IMR-90 (cell line): ENCODE results near the gene SLC10A6. TPM values are rescaled to one million over a fixed set of nuclear protein-coding genes. Genes with fewer than 3 reads are reported as not detected.

Experiments used
- ATAC-seq: fragments of 200-7000 bp; cut with Tn5 transposase; 2 replicates; pipeline ENCODE4 v1.9.1; 2020; ENCODE audit warnings: low read depth, mild to moderate bottlenecking, moderate library complexity
- BruUV-seq: library from RNA; stranded (reverse); fragments of 400-500 nt; replicated peaks from 2 replicates; lab custom pipeline; 2021; lab: Mats Ljungman, UMichigan
- CTCF ChIA-PET: fragments of 300-600 bp; formaldehyde crosslinking; extraction: SDS; loops from one replicate; lab custom pipeline; 2021; ENCODE audit warnings: antibody characterized with exemption; lab: Yijun Ruan, JAX
- POLR2A ChIA-PET: fragments of 300-600 bp; sonication (Branson Sonifier 250); formaldehyde crosslinking; loops from one replicate; lab custom pipeline; 2022; ENCODE audit warnings: antibody characterized with exemption; ENCODE audit not compliant: unreplicated experiment; lab: Charles Lee
- DNase-seq: peaks from one replicate; pipeline ENCODE4 v3.0.0; 2013
- H2AFZ ChIP-seq: replicated peaks from 2 replicates; pipeline ENCODE3; 2013; ENCODE audit warnings: low read length, mild to moderate bottlenecking; ENCODE audit not compliant: poor library complexity
- H2AK5ac ChIP-seq: 2 replicates; pipeline ENCODE4 v1.6.1; 2013; ENCODE audit warnings: low read depth, low read length, inconsistent platforms
- H2AK9ac ChIP-seq: replicated peaks from 2 replicates; pipeline ENCODE3; 2013; ENCODE audit warnings: mild to moderate bottlenecking, low read depth, low read length, moderate library complexity; ENCODE audit not compliant: poor library complexity
- H2BK120ac ChIP-seq: 2 replicates; pipeline ENCODE4 v1.6.1; 2013; ENCODE audit warnings: low read depth, low read length, inconsistent platforms
- H2BK15ac ChIP-seq: 3 replicates; pipeline ENCODE4 v1.6.1; 2013; ENCODE audit warnings: low read depth, low read length, inconsistent platforms
- H2BK20ac ChIP-seq: 2 replicates; pipeline ENCODE4 v1.6.1; 2013; ENCODE audit warnings: low read depth, mild to moderate bottlenecking, inconsistent platforms, low read length, moderate library complexity
- H2BK5ac ChIP-seq: 2 replicates; pipeline ENCODE4 v1.6.1; 2013; ENCODE audit warnings: mild to moderate bottlenecking, low read depth, low read length, inconsistent platforms; ENCODE audit not compliant: poor library complexity, severe bottlenecking
- H3K14ac ChIP-seq: replicated peaks from 2 replicates; pipeline ENCODE4 v1.6.1; 2013; ENCODE audit warnings: low read depth, low read length, inconsistent platforms
- H3K18ac ChIP-seq: 2 replicates; pipeline ENCODE4 v1.6.1; 2013; ENCODE audit warnings: low read depth, low read length, control low read depth
- H3K23ac ChIP-seq: 2 replicates; pipeline ENCODE4 v1.6.1; 2013; ENCODE audit warnings: low read depth, low read length, inconsistent platforms
- H3K27ac ChIP-seq: 2 replicates; pipeline ENCODE4 v1.5.1; 2013; ENCODE audit warnings: mild to moderate bottlenecking, control low read depth, low read length; ENCODE audit not compliant: insufficient read depth
- H3K27me3 ChIP-seq: 2 replicates; pipeline ENCODE4 v1.6.1; 2013; ENCODE audit warnings: low read length; ENCODE audit not compliant: control insufficient read depth, insufficient read depth
- H3K36me3 ChIP-seq: 2 replicates; pipeline ENCODE4 v1.6.1; 2013; ENCODE audit warnings: low read length, mixed read lengths; ENCODE audit not compliant: control insufficient read depth, insufficient read depth
- H3K4ac ChIP-seq: 2 replicates; pipeline ENCODE4 v1.6.1; 2013; ENCODE audit warnings: low read depth, low read length, inconsistent platforms
- H3K4me1 ChIP-seq: 2 replicates; pipeline ENCODE4 v1.6.1; 2013; ENCODE audit warnings: low read length, mixed read lengths; ENCODE audit not compliant: control insufficient read depth, insufficient read depth
- H3K4me2 ChIP-seq: 2 replicates; pipeline ENCODE4 v1.6.1; 2013; ENCODE audit warnings: low read depth, mild to moderate bottlenecking, control low read depth, low read length, moderate library complexity
- H3K4me3 ChIP-seq: 2 replicates; pipeline ENCODE4 v1.5.1; 2013; ENCODE audit warnings: low read depth, mild to moderate bottlenecking, control low read depth, low read length, moderate library complexity; ENCODE audit not compliant: insufficient read depth
- H3K56ac ChIP-seq: 2 replicates; pipeline ENCODE4 v1.6.1; 2013; ENCODE audit warnings: low read length, inconsistent platforms; ENCODE audit not compliant: insufficient read depth; ENCODE audit errors: extremely low read depth
- H3K79me1 ChIP-seq, 2 experiments: 2 replicates each; pipeline ENCODE4 v1.6.1; 2013; ENCODE audit warnings: low read length in 2 of 2, inconsistent platforms in 1 of 2, low read depth in 1 of 2
- H3K9ac ChIP-seq: 2 replicates; pipeline ENCODE4 v1.6.1; 2013; ENCODE audit warnings: low read depth, low read length, control low read depth
- H3K9me1 ChIP-seq: 2 replicates; pipeline ENCODE4 v1.6.1; 2013; ENCODE audit warnings: low read length, inconsistent platforms; ENCODE audit not compliant: insufficient read depth
- H3K9me3 ChIP-seq: 2 replicates; pipeline ENCODE4 v1.6.1; 2013; ENCODE audit warnings: low read length; ENCODE audit not compliant: control insufficient read depth, insufficient read depth
- H4K20me1 ChIP-seq: 2 replicates; pipeline ENCODE4 v1.6.1; 2013; ENCODE audit warnings: low read length, inconsistent platforms; ENCODE audit not compliant: insufficient read depth
- H4K5ac ChIP-seq: 2 replicates; pipeline ENCODE4 v1.6.1; 2013; ENCODE audit warnings: mild to moderate bottlenecking, low read depth, low read length, control low read depth
- H4K8ac ChIP-seq, 2 experiments: 2 replicates each; pipeline ENCODE4 v1.6.1; 2013; ENCODE audit warnings: low read depth in 2 of 2, low read length in 2 of 2, control low read depth in 1 of 2, inconsistent platforms in 1 of 2
- H4K91ac ChIP-seq: 2 replicates; pipeline ENCODE4 v1.6.1; 2013; ENCODE audit warnings: low read depth, low read length, inconsistent platforms; ENCODE audit not compliant: insufficient read depth
- CEBPB ChIP-seq: IDR thresholded peaks from 2 replicates; pipeline ENCODE4 v1.6.1; 2012; ENCODE audit warnings: low read depth, low read length, improper control_type of control experiment
- MAZ ChIP-seq: IDR thresholded peaks from 2 replicates; pipeline ENCODE4 v1.6.1; 2012; ENCODE audit warnings: low read depth, mild to moderate bottlenecking, low read length, improper control_type of control experiment, moderate library complexity, borderline replicate concordance
- WGBS, 2 experiments: methylation state at CpG; one replicate each; pipeline versions ENCODE4 v1.1.5 to v1.1.7; 2013; ENCODE audit warnings: missing lambda C conversion rate in 2 of 2; ENCODE audit not compliant: insufficient read length in 1 of 2; ENCODE audit errors: extremely low coverage in 2 of 2; 5-methylcytosine and 5-hydroxymethylcytosine counted together
- dilution Hi-C: fragments of 300-500 bp; cut with HindIII; formaldehyde crosslinking; loops from one replicate; pipeline ENCODE4 v1.14.3; 2018; ENCODE audit warnings: low sequenced_read_pairs; ENCODE audit not compliant: unreplicated experiment
- in situ Hi-C: fragments of 300-500 bp; cut with MboI; formaldehyde crosslinking; loops from 3 replicates; pipeline ENCODE4 v1.14.3; 2019; ENCODE audit warnings: low sequenced_read_pairs, inconsistent platforms, mixed read lengths
- intact Hi-C: fragments of 100-400 bp; cut with micrococcal nuclease; formaldehyde crosslinking; loops from 2 replicates; pipeline ENCODE4 v1.10.0; 2022
- polyA plus RNA-seq, 3 experiments: library from polyadenylated mRNA; depleted of rRNA; stranded (reverse); fragments of >200 nt; gene quantifications; 2 replicates each; pipeline ENCODE4 v1.2.3, GENCODE V29; 2012; ENCODE audit warnings: low replicate concordance in 1 of 3
- total RNA-seq: library from RNA; depleted of rRNA; stranded (reverse); fragments of >200 nt; gene quantifications from 2 replicates; pipeline ENCODE4 v1.2.3, GENCODE V29; 2012

SLC10A6 gene
- total and polyA plus RNA-seq, 2 of the 4 experiments (the other 2 are of a cell fraction), result not detected

DNA sequence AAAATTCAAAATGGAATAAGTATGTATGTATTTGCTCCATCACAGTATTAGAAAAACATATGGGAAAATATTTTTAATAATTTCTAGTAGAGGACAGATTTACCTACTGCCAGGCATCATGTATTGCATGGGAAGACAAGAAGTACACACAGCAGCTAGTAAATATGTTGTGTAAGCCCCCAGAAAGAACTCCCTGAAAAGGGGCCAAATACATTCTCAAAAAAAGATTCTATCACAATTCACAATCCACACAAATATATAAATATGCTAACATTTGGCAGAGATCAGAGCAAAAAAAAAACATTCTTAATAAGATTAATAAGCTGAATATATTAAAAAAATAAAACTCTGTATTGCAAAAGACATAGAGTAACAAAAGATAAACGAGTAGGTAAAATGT, 28.0 kb downstream of the SLC10A6 start:
- H2BK20ac ChIP-seq, result no peak overlapping the region
- H3K4me1 ChIP-seq, result peaks cover 7% of the 10 kb centered on the region
- H2AK9ac ChIP-seq, result no peak overlapping the region
- no peak overlapping the region for H3K23ac ChIP-seq
- WGBS, 2 experiments, result no CpG with 5 or more reads among the region's 1 CpG
- H3K27ac ChIP-seq, result no peak overlapping the region
- intact Hi-C loops, result no loop called here
- BruUV-seq, result no TSS peak
- H3K9me1 ChIP-seq, result no peaks in the 10 kb centered on the region
- no peaks in the 10 kb centered on the region for H3K36me3 ChIP-seq
- POLR2A ChIA-PET, result no interaction called here
- H4K20me1 ChIP-seq, result no peaks in the 10 kb centered on the region
- no peaks in the 10 kb centered on the region for H3K79me1 ChIP-seq
- TF ChIP-seq MAZ (no peak), CEBPB (0 out of 2 replicates have a peak, but pooled peaks have one; percentile 15)
- H2BK120ac ChIP-seq, result no peak overlapping the region
- dilution Hi-C loops, result no loop called here
- H3K18ac ChIP-seq, result no peak overlapping the region
- no peak for ATAC-seq
- no peak overlapping the region for H3K56ac ChIP-seq
- H4K8ac ChIP-seq, result no peak overlapping the region
- no peak overlapping the region for H3K9ac ChIP-seq
- no peaks in the 10 kb centered on the region for H3K9me3 ChIP-seq
- in situ Hi-C loops, result no loop called here
- no peak overlapping the region for H3K14ac ChIP-seq
- CTCF ChIA-PET, result interaction anchor here (0.7 kb wide), 1 partner anchor 10 kb away, joined by 3 read pairs; no protein-coding TSS in a partner anchor
- H4K91ac ChIP-seq, result no peak overlapping the region
- H2AFZ ChIP-seq, result no peak overlapping the region
- H3K4me2 ChIP-seq, result no peak overlapping the region
- no peak for DNase-seq
- no peak overlapping the region for H4K5ac ChIP-seq
- no peaks in the 10 kb centered on the region for H3K27me3 ChIP-seq
- no peak overlapping the region for H2AK5ac ChIP-seq
- no peak overlapping the region for H2BK15ac ChIP-seq
- H2BK5ac ChIP-seq, result no peak overlapping the region
- no peak overlapping the region for H3K4ac ChIP-seq
- H3K4me3 ChIP-seq, result no peak overlapping the region
